ENCODE data around the gene HNRNPLL. TPM values are rescaled to one million over a fixed set of nuclear protein-coding genes. Genes with fewer than 3 reads are reported as not detected.

The HNRNPLL gene
- total RNA-seq, 1 experiment from 2014 or later: 73.8 TPM

DNA sequence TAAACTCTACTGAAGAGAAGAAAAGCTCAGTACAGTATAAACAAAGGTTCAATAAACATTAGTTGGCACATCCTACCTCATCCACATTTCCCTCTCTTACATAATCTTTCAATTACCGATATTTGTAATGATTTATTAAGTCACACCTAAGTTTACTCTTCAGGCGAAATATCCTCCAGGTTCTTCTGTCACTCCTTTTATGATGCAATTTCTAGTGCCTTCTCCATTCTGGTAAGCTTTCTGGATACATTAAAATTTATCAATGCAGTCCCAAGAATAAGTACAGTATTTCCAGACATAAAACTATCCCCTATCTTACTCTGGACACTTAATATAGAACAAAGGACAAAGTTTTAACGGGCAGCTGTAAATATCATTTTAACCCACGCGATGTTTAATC, 5.6 kb downstream of the HNRNPLL start:
- Histone ChIP-seq H3K36me3 (ENCODE audit: insufficient read depth, low read length, poor library complexity, severe bottlenecking) (no peaks in the 10 kb centered on the region), H3K27ac (ENCODE audit: low read depth, low read length, poor library complexity, severe bottlenecking) (no peak overlapping the region), H3K27me3 (replicated peaks; ENCODE audit: insufficient read depth, low read depth, low read length, poor library complexity) (no peaks in the 10 kb centered on the region), H3K4me1 (ENCODE audit: insufficient read depth, low read length, poor library complexity, severe bottlenecking) (peaks cover 61% of the 10 kb centered on the region), H3K9me3 (ENCODE audit: low read depth, low read length, poor library complexity, severe bottlenecking) (no peaks in the 10 kb centered on the region), H3K4me3 (ENCODE audit: low read depth, low read length, poor library complexity, severe bottlenecking) (no peak overlapping the region)
- BruUV-seq (replicated peaks): no TSS peak
- ChIA-PET CTCF (no interaction called here), POLR2A (ENCODE audit: low non-redundant PET) (interaction anchor here (0.7 kb wide), 1 partner anchor 138 kb away, joined by 13 read pairs; no protein-coding TSS in a partner anchor)
- no peak for DNase-seq (ENCODE audit: low spot score)
- TF ChIP-seq, protein P1, sequence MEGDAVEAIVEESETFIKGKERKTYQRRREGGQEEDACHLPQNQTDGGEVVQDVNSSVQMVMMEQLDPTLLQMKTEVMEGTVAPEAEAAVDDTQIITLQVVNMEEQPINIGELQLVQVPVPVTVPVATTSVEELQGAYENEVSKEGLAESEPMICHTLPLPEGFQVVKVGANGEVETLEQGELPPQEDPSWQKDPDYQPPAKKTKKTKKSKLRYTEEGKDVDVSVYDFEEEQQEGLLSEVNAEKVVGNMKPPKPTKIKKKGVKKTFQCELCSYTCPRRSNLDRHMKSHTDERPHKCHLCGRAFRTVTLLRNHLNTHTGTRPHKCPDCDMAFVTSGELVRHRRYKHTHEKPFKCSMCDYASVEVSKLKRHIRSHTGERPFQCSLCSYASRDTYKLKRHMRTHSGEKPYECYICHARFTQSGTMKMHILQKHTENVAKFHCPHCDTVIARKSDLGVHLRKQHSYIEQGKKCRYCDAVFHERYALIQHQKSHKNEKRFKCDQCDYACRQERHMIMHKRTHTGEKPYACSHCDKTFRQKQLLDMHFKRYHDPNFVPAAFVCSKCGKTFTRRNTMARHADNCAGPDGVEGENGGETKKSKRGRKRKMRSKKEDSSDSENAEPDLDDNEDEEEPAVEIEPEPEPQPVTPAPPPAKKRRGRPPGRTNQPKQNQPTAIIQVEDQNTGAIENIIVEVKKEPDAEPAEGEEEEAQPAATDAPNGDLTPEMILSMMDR (conservative IDR thresholded peaks at IDR 0.05; ENCODE audit: low read depth, low read length): no peak
- no peak for TF ChIP-seq EZH2 (IDR thresholded peaks at IDR 0.05; ENCODE audit: borderline replicate concordance, low read depth, low read length, poor library complexity, severe bottlenecking)
- intact Hi-C loops (cut with micrococcal nuclease; ENCODE audit: unreplicated experiment): no loop called here

DNA sequence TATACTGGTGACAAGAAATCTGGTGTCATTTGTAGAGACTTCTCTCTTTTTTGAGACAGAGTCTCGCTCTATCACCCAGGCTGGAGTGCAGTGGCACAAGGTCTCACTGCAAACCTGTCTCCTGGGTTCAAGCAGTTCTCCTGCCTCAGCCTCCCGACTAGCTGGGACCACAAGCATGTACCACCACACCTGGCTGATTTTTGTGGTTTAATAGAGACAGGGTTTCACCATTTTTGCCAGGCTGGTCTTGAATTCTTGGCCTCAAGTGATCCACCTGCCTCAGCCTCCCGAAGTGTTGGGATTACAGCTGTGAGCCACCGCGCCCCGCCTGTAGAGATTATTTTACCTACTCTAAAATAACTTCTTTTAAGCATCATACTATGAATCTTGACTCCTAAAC, 6.5 kb downstream of the HNRNPLL start:
- Histone ChIP-seq H3K27me3 (replicated peaks; ENCODE audit: insufficient read depth, low read depth, low read length, poor library complexity) (no peaks in the 10 kb centered on the region), H3K27ac (ENCODE audit: low read depth, low read length, poor library complexity, severe bottlenecking) (no peak overlapping the region), H3K9me3 (ENCODE audit: low read depth, low read length, poor library complexity, severe bottlenecking) (no peaks in the 10 kb centered on the region), H3K4me1 (ENCODE audit: insufficient read depth, low read length, poor library complexity, severe bottlenecking) (peaks cover 69% of the 10 kb centered on the region), H3K4me3 (ENCODE audit: low read depth, low read length, poor library complexity, severe bottlenecking) (no peak overlapping the region), H3K36me3 (ENCODE audit: insufficient read depth, low read length, poor library complexity, severe bottlenecking) (no peaks in the 10 kb centered on the region)
- ChIA-PET CTCF (no interaction called here), POLR2A (ENCODE audit: low non-redundant PET) (no interaction called here)
- BruUV-seq (replicated peaks): no TSS peak
- TF ChIP-seq, protein P1 (conservative IDR thresholded peaks at IDR 0.05; ENCODE audit: low read depth, low read length): no peak
- TF ChIP-seq EZH2 (IDR thresholded peaks at IDR 0.05; ENCODE audit: borderline replicate concordance, low read depth, low read length, poor library complexity, severe bottlenecking): no peak
- DNase-seq (ENCODE audit: low spot score): no peak
- intact Hi-C loops (cut with micrococcal nuclease; ENCODE audit: unreplicated experiment): no loop called here

DNA sequence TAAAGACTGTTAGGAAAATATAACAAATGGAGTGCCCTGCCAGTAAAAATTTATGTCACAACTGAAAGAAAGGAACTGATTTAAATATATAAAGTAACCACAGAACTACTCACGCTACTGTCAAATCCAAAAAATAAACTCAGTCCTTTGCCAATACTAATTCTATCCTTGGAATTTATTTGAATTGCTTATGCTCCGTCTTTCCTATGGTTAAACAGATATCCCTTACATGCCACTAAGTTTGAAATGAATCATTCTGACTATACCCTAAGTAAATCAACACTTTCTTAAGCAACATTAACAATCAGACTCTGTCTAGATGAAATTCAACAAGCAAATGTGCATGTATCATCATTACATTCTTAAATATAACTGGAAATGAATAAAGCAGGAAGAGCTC, 9.8 kb downstream of the HNRNPLL start:
- TF ChIP-seq, protein P1 (conservative IDR thresholded peaks at IDR 0.05; ENCODE audit: low read depth, low read length): no peak
- TF ChIP-seq EZH2 (IDR thresholded peaks at IDR 0.05; ENCODE audit: borderline replicate concordance, low read depth, low read length, poor library complexity, severe bottlenecking): no peak
- Histone ChIP-seq H3K4me1 (ENCODE audit: insufficient read depth, low read length, poor library complexity, severe bottlenecking) (peaks cover 69% of the 10 kb centered on the region), H3K27me3 (replicated peaks; ENCODE audit: insufficient read depth, low read depth, low read length, poor library complexity) (no peaks in the 10 kb centered on the region), H3K4me3 (ENCODE audit: low read depth, low read length, poor library complexity, severe bottlenecking) (no peak overlapping the region), H3K36me3 (ENCODE audit: insufficient read depth, low read length, poor library complexity, severe bottlenecking) (no peaks in the 10 kb centered on the region), H3K27ac (ENCODE audit: low read depth, low read length, poor library complexity, severe bottlenecking) (peak overlapping the region; percentile 60), H3K9me3 (ENCODE audit: low read depth, low read length, poor library complexity, severe bottlenecking) (no peaks in the 10 kb centered on the region)
- no peak for DNase-seq (ENCODE audit: low spot score)
- CTCF ChIA-PET: no interaction called here
- intact Hi-C loops (cut with micrococcal nuclease; ENCODE audit: unreplicated experiment): loop anchor here (5.0 kb wide), 1 partner anchor 276 kb away; no protein-coding TSS in a partner anchor
- POLR2A ChIA-PET (ENCODE audit: low non-redundant PET): no interaction called here
- BruUV-seq (replicated peaks): no TSS peak
